H1 (cell line): ENCODE data around the gene ZBTB37. TPM values are rescaled to one million over a fixed set of nuclear protein-coding genes. Genes with fewer than 3 reads are reported as not detected.
A peak's percentile ranks its signal among the peaks of the same experiment; 100 is the strongest.

Experiments
- CTCF ChIA-PET: fragments of 300-600 bp; sonication (Branson Sonifier 250); formaldehyde crosslinking; loops from one replicate; lab custom pipeline; 2021; ENCODE audit not compliant: partially characterized antibody; lab: Charles Lee
- POLR2A ChIA-PET: fragments of 300-600 bp; sonication (Branson Sonifier 250); formaldehyde crosslinking; loops from one replicate; lab custom pipeline; 2021; ENCODE audit warnings: inconsistent platforms; ENCODE audit not compliant: partially characterized antibody; lab: Charles Lee
- DNase-seq, 2 experiments: peaks; one replicate each; pipeline versions ENCODE4 v3.0.0 to v3.0.0-alpha.2; 2010 to 2022; ENCODE audit warnings: low spot score in 2 of 2, low read depth in 1 of 2, mixed read lengths in 1 of 2
- FAIRE-seq: peaks from 2 replicates; lab custom pipeline; 2011; peaks lifted over from hg19 to GRCh38; lab: Jason Lieb, UNC
- H2AFZ ChIP-seq: 2 replicates; pipeline ENCODE4 v1.8.1; 2012; ENCODE audit warnings: low read length, inconsistent platforms
- H2AK5ac ChIP-seq: 2 replicates; pipeline ENCODE4 v1.6.1; 2013; ENCODE audit warnings: low read depth, low read length
- H2BK120ac ChIP-seq: replicated peaks from 2 replicates; pipeline ENCODE3; 2013; ENCODE audit warnings: low read depth, low read length, inconsistent platforms
- H2BK12ac ChIP-seq: 2 replicates; pipeline ENCODE4 v1.6.1; 2013; ENCODE audit warnings: low read depth, low read length
- H2BK15ac ChIP-seq: 2 replicates; pipeline ENCODE4 v1.6.1; 2013; ENCODE audit warnings: low read length
- H2BK20ac ChIP-seq: 2 replicates; pipeline ENCODE4 v1.6.1; 2013; ENCODE audit warnings: low read length
- H2BK5ac ChIP-seq: 2 replicates; pipeline ENCODE4 v1.6.1; 2013; ENCODE audit warnings: low read depth, low read length
- H3K14ac ChIP-seq: 2 replicates; pipeline ENCODE4 v1.6.1; 2013; ENCODE audit warnings: inconsistent platforms; ENCODE audit not compliant: insufficient read length
- H3K18ac ChIP-seq: 2 replicates; pipeline ENCODE4 v1.6.1; 2013; ENCODE audit warnings: low read length; ENCODE audit errors: extremely low read depth
- H3K23ac ChIP-seq: 2 replicates; pipeline ENCODE4 v1.6.1; 2013; ENCODE audit warnings: inconsistent platforms; ENCODE audit not compliant: insufficient read length
- H3K23me2 ChIP-seq: 2 replicates; pipeline ENCODE4 v1.6.1; 2013; ENCODE audit warnings: low read depth, low read length
- H3K27ac ChIP-seq: 2 replicates; pipeline ENCODE4 v1.6.1; 2011; ENCODE audit warnings: low read depth, low read length, inconsistent platforms
- H3K27me3 ChIP-seq, 4 experiments: replicated peaks in 1 of 4; 1 replicate in 1 of 4; 2 replicates in 3 of 4; pipeline versions ENCODE4 v1.6.1 to v1.8.1; 2011 to 2013; ENCODE audit warnings: low read length in 3 of 4, mild to moderate bottlenecking in 3 of 4, inconsistent platforms in 2 of 4, mixed read lengths in 2 of 4, moderate library complexity in 1 of 4; ENCODE audit not compliant: control insufficient read depth in 3 of 4, insufficient read depth in 3 of 4; ENCODE audit errors: extremely low read depth in 1 of 4
- H3K36me3 ChIP-seq, 4 experiments: 2 replicates each; pipeline versions ENCODE4 v1.6.1 to v1.8.1; 2011 to 2013; ENCODE audit warnings: mild to moderate bottlenecking in 4 of 4, low read length in 3 of 4, moderate library complexity in 2 of 4, control low read depth in 1 of 4, inconsistent platforms in 1 of 4; ENCODE audit not compliant: insufficient read depth in 4 of 4, control insufficient read depth in 2 of 4
- H3K4ac ChIP-seq: replicated peaks from 2 replicates; pipeline ENCODE3; 2013; ENCODE audit warnings: low read length, low read depth, mixed read lengths, inconsistent platforms; ENCODE audit not compliant: insufficient read length
- H3K4me1 ChIP-seq, 4 experiments: replicated peaks in 1 of 4; 1 replicate in 1 of 4; 2 replicates in 3 of 4; pipeline versions ENCODE4 v1.6.1 to v1.8.1; 2011 to 2013; ENCODE audit warnings: low read length in 3 of 4, inconsistent platforms in 2 of 4, mixed read lengths in 1 of 4; ENCODE audit not compliant: insufficient read depth in 4 of 4, control insufficient read depth in 3 of 4
- H3K4me2 ChIP-seq, 2 experiments: 2 replicates each; pipeline versions ENCODE4 v1.6.1 to v1.8.1; 2011 to 2013; ENCODE audit warnings: low read depth in 2 of 2, low read length in 2 of 2, control low read depth in 1 of 2, inconsistent platforms in 1 of 2, mild to moderate bottlenecking in 1 of 2; ENCODE audit not compliant: insufficient read depth in 1 of 2
- H3K4me3 ChIP-seq, 4 experiments: fragments of 200-600, 300-600 bp in 1 of 4; sonication (generic), shearing (Covaris generic), sonication (Bioruptor Twin) in 1 of 4; 2 replicates each; pipeline versions ENCODE4 v1.5.1 to v1.8.1; 2011 to 2016; ENCODE audit warnings: low read length in 4 of 4, low read depth in 3 of 4, control low read depth in 2 of 4, inconsistent platforms in 2 of 4, mild to moderate bottlenecking in 2 of 4, mixed read lengths in 1 of 4, moderate library complexity in 1 of 4; ENCODE audit not compliant: insufficient read depth in 2 of 4; ENCODE audit errors: extremely low read depth in 1 of 4
- H3K56ac ChIP-seq: replicated peaks from 2 replicates; pipeline ENCODE3; 2013; ENCODE audit warnings: low read depth, mild to moderate bottlenecking, mixed read lengths, low read length, inconsistent platforms; ENCODE audit not compliant: insufficient read length
- H3K79me1 ChIP-seq: 2 replicates; pipeline ENCODE4 v1.6.1; 2013; ENCODE audit warnings: low read depth, low read length, control low read depth
- H3K79me2 ChIP-seq, 2 experiments: 2 replicates each; pipeline versions ENCODE4 v1.6.1 to v1.8.1; 2012 to 2013; ENCODE audit warnings: low read length in 2 of 2, mild to moderate bottlenecking in 2 of 2, inconsistent platforms in 1 of 2; ENCODE audit not compliant: insufficient read depth in 2 of 2, control insufficient read depth in 1 of 2
- H3K9ac ChIP-seq, 4 experiments: replicated peaks in 1 of 4; 1 replicate in 1 of 4; 2 replicates in 3 of 4; pipeline versions ENCODE4 v1.6.1 to v1.8.1; 2011 to 2013; ENCODE audit warnings: low read depth in 3 of 4, low read length in 3 of 4, control low read depth in 2 of 4, mild to moderate bottlenecking in 2 of 4, moderate library complexity in 2 of 4, inconsistent platforms in 1 of 4; ENCODE audit errors: extremely low read depth in 1 of 4
- H3K9me3 ChIP-seq, 2 experiments: 2 replicates each; pipeline versions ENCODE4 v1.6.1 to v1.8.1; 2012 to 2013; ENCODE audit warnings: mild to moderate bottlenecking in 2 of 2, moderate library complexity in 2 of 2, control low read depth in 1 of 2, inconsistent platforms in 1 of 2, low read depth in 1 of 2, low read length in 1 of 2, mixed read lengths in 1 of 2; ENCODE audit not compliant: insufficient read depth in 2 of 2
- H4K20me1 ChIP-seq, 2 experiments: replicated peaks in 1 of 2; 2 replicates each; pipeline versions ENCODE3 to v1.8.1; 2011 to 2013; ENCODE audit warnings: inconsistent platforms in 2 of 2, low read length in 2 of 2, mild to moderate bottlenecking in 1 of 2; ENCODE audit not compliant: insufficient read depth in 2 of 2, control insufficient read depth in 1 of 2
- H4K5ac ChIP-seq: 2 replicates; pipeline ENCODE4 v1.6.1; 2013; ENCODE audit warnings: low read length, low read depth, mixed read lengths, inconsistent platforms; ENCODE audit not compliant: insufficient read length
- H4K8ac ChIP-seq: 2 replicates; pipeline ENCODE4 v1.8.0; 2013; ENCODE audit warnings: mild to moderate bottlenecking, moderate library complexity, low read length, inconsistent platforms; ENCODE audit not compliant: insufficient read depth; ENCODE audit errors: extremely low read depth
- H4K91ac ChIP-seq: replicated peaks from 2 replicates; pipeline ENCODE3; 2013; ENCODE audit warnings: low read length, mixed read lengths, inconsistent platforms; ENCODE audit not compliant: insufficient read length
- EP300 ChIP-seq, 2 experiments: IDR thresholded peaks; 1 replicate in 1 of 2; 2 replicates in 1 of 2; pipeline ENCODE4 v1.6.1; 2011 to 2012; ENCODE audit warnings: low read depth in 2 of 2, low read length in 2 of 2, mild to moderate bottlenecking in 2 of 2, borderline replicate concordance in 1 of 2, inconsistent platforms in 1 of 2, moderate library complexity in 1 of 2
- EZH2 ChIP-seq: fragments of 200-600 bp; sonication (generic); IDR thresholded peaks from 2 replicates; pipeline ENCODE4 v1.7.1; 2012; ENCODE audit warnings: low read depth, mild to moderate bottlenecking, moderate library complexity, low read length, inconsistent platforms; ENCODE audit not compliant: severe bottlenecking
- GTF2F1 ChIP-seq: IDR thresholded peaks from 2 replicates; pipeline ENCODE4 v1.6.1; 2012; ENCODE audit warnings: low read depth, low read length, improper control_type of control experiment, borderline replicate concordance
- KDM5A ChIP-seq: fragments of 200-600 bp; IDR thresholded peaks from 2 replicates; pipeline ENCODE4 v1.7.1; 2012; ENCODE audit warnings: mild to moderate bottlenecking, low read length, inconsistent platforms, mixed read lengths
- POLR2A ChIP-seq, 2 experiments: IDR thresholded peaks; 1 replicate in 1 of 2; 2 replicates in 1 of 2; pipeline ENCODE4 v1.6.1; 2011; ENCODE audit warnings: low read depth in 2 of 2, low read length in 2 of 2, mild to moderate bottlenecking in 2 of 2; ENCODE audit errors: control extremely low read depth in 1 of 2
- POLR2AphosphoS5 ChIP-seq: IDR thresholded peaks from 2 replicates; pipeline ENCODE4 v1.6.1; 2011; ENCODE audit warnings: low read depth, low read length
- TAF7 ChIP-seq: optimal IDR thresholded peaks from 2 replicates; pipeline ENCODE3; 2011; ENCODE audit warnings: low read depth, mild to moderate bottlenecking, inconsistent platforms, low read length, moderate library complexity, borderline replicate concordance
- TBP ChIP-seq: IDR thresholded peaks from 2 replicates; pipeline ENCODE4 v1.6.1; 2011; ENCODE audit warnings: low read depth, low read length, improper control_type of control experiment
- WGBS, 2 experiments: shearing (Covaris generic) in 1 of 2; methylation state at CpG; one replicate each; pipeline versions ENCODE4 v1.1.6 to v1.1.7; 2013 to 2015; ENCODE audit warnings: low lambda C conversion rate in 2 of 2, mixed read lengths in 2 of 2, inconsistent platforms in 1 of 2, low coverage in 1 of 2, missing lambda C conversion rate in 1 of 2; ENCODE audit not compliant: insufficient replicate concordance in 2 of 2, insufficient coverage in 1 of 2, insufficient read length in 1 of 2; ENCODE audit errors: extremely low coverage in 1 of 2, missing lambda C conversion rate in 1 of 2; 5-methylcytosine and 5-hydroxymethylcytosine counted together
- polyA plus RNA-seq, 7 experiments: library from polyadenylated mRNA; depleted of rRNA in 3 of 7; stranded (reverse) in 5 of 7; unstranded in 2 of 7; fragments of >200 nt in 5 of 7; fragments of 200-250 nt in 2 of 7; gene quantifications; 1 replicate in 5 of 7; 2 replicates in 1 of 7; 4 replicates in 1 of 7; pipeline versions ENCODE4 v1.2.1 to v1.2.3, GENCODE V29; 2011 to 2013; ENCODE audit warnings: missing spikeins in 2 of 7, mixed read lengths in 2 of 7
- total RNA-seq: library from RNA; stranded (reverse); fragmentation: NEBNext Ultra II Directional; extraction: Animal tissue kit (Norgen Biotek cat#: 25700); gene quantifications from 2 replicates; pipeline ENCODE4 v1.2.1, GENCODE V29; 2021
- TF ChIP-seq, protein P1 (sequence below): IDR thresholded peaks from 2 replicates; pipeline ENCODE4 v1.6.1; 2011; ENCODE audit warnings: low read length, improper control_type of control experiment

The ZBTB37 gene
- total and polyA plus RNA-seq, 2 of the 8 experiments (the other 6 are each of a cell fraction or from before 2014, with no cell fraction given), result 1.7 to 12.5 TPM

DNA sequence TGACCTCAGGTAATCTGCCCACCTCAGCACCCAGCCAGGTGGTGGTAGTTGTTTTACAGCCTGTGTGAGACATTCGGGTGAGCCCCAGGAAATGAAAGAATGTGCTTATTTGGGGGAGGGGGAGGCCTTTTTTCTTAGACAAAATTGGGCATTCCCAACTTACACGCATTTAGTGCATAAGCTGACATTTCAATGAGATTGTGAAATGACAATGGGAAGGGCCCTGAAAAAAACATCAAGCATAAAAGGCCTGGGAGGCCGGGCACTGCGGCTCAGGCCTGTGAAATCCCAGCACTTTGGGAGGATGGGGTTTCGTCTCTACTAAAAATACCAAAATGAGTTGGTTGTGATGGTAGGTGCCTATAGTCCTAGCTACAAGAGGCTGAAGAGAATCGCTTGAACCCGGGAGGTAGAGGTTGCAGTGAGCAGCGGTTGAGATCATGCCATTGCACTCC is 5.4 kb upstream of the ZBTB37 start:
- no peak for TF ChIP-seq EZH2
- TF ChIP-seq, protein P1, sequence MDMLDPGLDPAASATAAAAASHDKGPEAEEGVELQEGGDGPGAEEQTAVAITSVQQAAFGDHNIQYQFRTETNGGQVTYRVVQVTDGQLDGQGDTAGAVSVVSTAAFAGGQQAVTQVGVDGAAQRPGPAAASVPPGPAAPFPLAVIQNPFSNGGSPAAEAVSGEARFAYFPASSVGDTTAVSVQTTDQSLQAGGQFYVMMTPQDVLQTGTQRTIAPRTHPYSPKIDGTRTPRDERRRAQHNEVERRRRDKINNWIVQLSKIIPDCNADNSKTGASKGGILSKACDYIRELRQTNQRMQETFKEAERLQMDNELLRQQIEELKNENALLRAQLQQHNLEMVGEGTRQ, result peak; percentile 35; the same call in 1 of the 2 replicates
- peak; percentile 90 for TF ChIP-seq POLR2AphosphoS5
- TF ChIP-seq GTF2F1, result no peak
- peak; percentile 28 to 94 for TF ChIP-seq POLR2A (IDR thresholded peaks at IDR 0.05; ENCODE audit: control extremely low read depth in 1 of 2, low read depth in 2 of 2, low read length in 2 of 2)
- TF ChIP-seq EP300 (IDR thresholded peaks at IDR 0.05; ENCODE audit: borderline replicate concordance in 1 of 2, low read depth in 2 of 2, low read length in 2 of 2), result no peak
- peak; percentile 26 for TF ChIP-seq TAF7
- TF ChIP-seq KDM5A, result no peak
- TF ChIP-seq TBP, result 0 out of 2 replicates have a peak, but pooled peaks have one; percentile 2
- peaks cover 25 to 60% (median 48%) of the 10 kb centered on the region in 4 experiments for H3K36me3 ChIP-seq
- no peak for DNase-seq
- no peak overlapping the region for H2BK12ac ChIP-seq
- CTCF ChIA-PET, result interaction anchor here (1.3 kb wide), 1 partner anchor 432 kb away, joined by 3 read pairs; no protein-coding TSS in a partner anchor
- H3K9me3 ChIP-seq, result no peaks in the 10 kb centered on the region
- H3K27ac ChIP-seq, result no peak overlapping the region
- 48% methylated on average over 8 of the region's 8 CpGs; no CpG with 5 or more reads in 1 of the 2 experiments for WGBS, 2 experiments
- H4K91ac ChIP-seq, result no peak overlapping the region
- H3K4me2 ChIP-seq, result no peak overlapping the region
- H3K9ac ChIP-seq, result no peak overlapping the region
- POLR2A ChIA-PET, result interaction anchor here (0.8 to 13.3 kb wide), 19 partner anchors 13 to 389 kb away, joined by 3 to 475 read pairs (median 4); partner anchors contain the start of genes CENPL, DARS2 and KLHL20
- H3K18ac ChIP-seq, result no peak overlapping the region
- no peak overlapping the region for H3K4me3 ChIP-seq
- no peak overlapping the region for H3K56ac ChIP-seq
- no peak overlapping the region for H3K23ac ChIP-seq
- no peak for FAIRE-seq
- H2BK15ac ChIP-seq, result no peak overlapping the region
- no peaks in the 10 kb centered on the region for H3K79me1 ChIP-seq
- H4K20me1 ChIP-seq, result peaks cover 7 to 11% of the 10 kb centered on the region in 2 experiments
- no peak overlapping the region for H2BK120ac ChIP-seq
- H3K79me2 ChIP-seq, result peaks cover 0 to 32% of the 10 kb centered on the region in 2 experiments; a peak in 3 of 4 replicates
- H3K14ac ChIP-seq, result no peak overlapping the region
- H4K8ac ChIP-seq, result no peak overlapping the region
- H4K5ac ChIP-seq, result no peak overlapping the region
- H3K23me2 ChIP-seq, result peaks cover 3% of the 10 kb centered on the region
- no peaks in the 10 kb centered on the region for H3K27me3 ChIP-seq
- no peak overlapping the region for H2BK20ac ChIP-seq
- H2AFZ ChIP-seq, result no peak overlapping the region
- H2BK5ac ChIP-seq, result peak overlapping the region; percentile 15
- peaks cover 2 to 10% (median 4%) of the 10 kb centered on the region in 4 experiments; a peak in 4 of 7 replicates for H3K4me1 ChIP-seq
- H3K4ac ChIP-seq, result no peak overlapping the region
- H2AK5ac ChIP-seq, result no peak overlapping the region
